ENCODE measurements around the gene NUTM1.
"Not testable (repeated sequence)": the region's sequence is repeated elsewhere in the genome, so short reads cannot be mapped to it uniquely, and the experiment has no call there.

NUTM1 gene

GRCh38 chr15:34348735-34349300 is 5.7 kb downstream of the NUTM1 start:
- H3K4me3 ChIP-seq (ENCODE audit: low read depth, low read length), result no peak overlapping the region
- DNase-seq (ENCODE audit: low read depth), result no peak
- no peak for TF ChIP-seq CTCF (IDR thresholded peaks at IDR 0.05; ENCODE audit: low read depth, low read length, missing control alignments)

GRCh38 chr15:34349769-34350168 is 6.7 kb downstream of the NUTM1 start:
- H3K4me3 ChIP-seq (ENCODE audit: low read depth, low read length), result no peak overlapping the region
- no peak for DNase-seq (ENCODE audit: low read depth)
- TF ChIP-seq CTCF (IDR thresholded peaks at IDR 0.05; ENCODE audit: low read depth, low read length, missing control alignments), result no peak

GRCh38 chr15:34352996-34353395 is 9.9 kb downstream of the NUTM1 start:
- H3K4me3 ChIP-seq (ENCODE audit: low read depth, low read length); DNase-seq (ENCODE audit: low read depth): not testable (repeated sequence)

GRCh38 chr15:34353627-34354026 is 10.5 kb downstream of the NUTM1 start:
- H3K4me3 ChIP-seq (ENCODE audit: low read depth, low read length), result no peak overlapping the region
- no peak for TF ChIP-seq CTCF (IDR thresholded peaks at IDR 0.05; ENCODE audit: low read depth, low read length, missing control alignments)
- DNase-seq (ENCODE audit: low read depth), result no peak

GRCh38 chr15:34354286-34354685 is 11.2 kb downstream of the NUTM1 start:
- DNase-seq (ENCODE audit: low read depth), result no peak
- H3K4me3 ChIP-seq (ENCODE audit: low read depth, low read length), result no peak overlapping the region
- TF ChIP-seq CTCF (IDR thresholded peaks at IDR 0.05; ENCODE audit: low read depth, low read length, missing control alignments), result no peak

- DNase-seq (ENCODE audit: low read depth), result no peak
- H3K4me3 ChIP-seq (ENCODE audit: low read depth, low read length), result no peak overlapping the region
- TF ChIP-seq CTCF (IDR thresholded peaks at IDR 0.05; ENCODE audit: low read depth, low read length, missing control alignments), result no peak
These were observed 12.1 kb downstream of the NUTM1 start for GRCh38 chr15:34355241-34355640.

- TF ChIP-seq CTCF (IDR thresholded peaks at IDR 0.05; ENCODE audit: low read depth, low read length, missing control alignments), result no peak
- no peak for DNase-seq (ENCODE audit: low read depth)
These were observed 14.5 kb downstream of the NUTM1 start for GRCh38 chr15:34357653-34358052.

More at GRCh38 chr15:34357653-34358052, 14.5 kb downstream of the NUTM1 start:
- no peak overlapping the region for H3K4me3 ChIP-seq (ENCODE audit: low read depth, low read length)
